DMS 273 (cell line): ENCODE data around the gene RGS3.
A peak's percentile ranks its signal among the peaks of the same experiment; 100 is the strongest.

Experiments
- DNase-seq: peaks from one replicate; lab custom pipeline; 2025; ENCODE audit not compliant: unreplicated experiment; lab: John Stamatoyannopoulos, UW

The RGS3 gene

DNA sequence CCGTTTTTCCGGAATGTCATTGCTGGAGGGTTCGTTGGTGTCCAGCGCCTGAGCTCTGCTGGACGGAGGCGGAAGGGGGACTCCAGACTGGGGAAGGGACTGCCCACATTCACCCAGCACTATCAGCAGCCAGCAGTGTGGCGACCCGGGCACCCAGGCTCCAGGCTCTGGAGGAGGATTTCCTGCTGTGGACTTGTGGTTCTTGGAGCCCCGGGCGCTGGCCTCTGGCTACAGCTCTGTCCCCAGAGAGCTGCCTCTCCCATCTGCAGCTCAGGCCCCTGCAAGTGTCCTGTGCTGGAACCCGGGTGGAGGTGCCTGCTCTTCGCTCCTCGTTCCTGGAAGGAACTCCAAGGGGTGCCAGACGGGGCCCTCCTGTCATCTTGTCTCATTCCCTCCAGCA lies 152.6 kb downstream of the RGS3 start:
- DNase-seq, result no peak

GRCh38 chr9:113616621-113617496 lies 153.3 kb downstream of the RGS3 start:
- DNase-seq, result no peak

- DNase-seq, result no peak
These were observed 154.0 kb downstream of the RGS3 start for GRCh38 chr9:113617550-113617949.

- no peak for DNase-seq
These were observed 155.4 kb downstream of the RGS3 start for GRCh38 chr9:113618836-113619490.

DNA sequence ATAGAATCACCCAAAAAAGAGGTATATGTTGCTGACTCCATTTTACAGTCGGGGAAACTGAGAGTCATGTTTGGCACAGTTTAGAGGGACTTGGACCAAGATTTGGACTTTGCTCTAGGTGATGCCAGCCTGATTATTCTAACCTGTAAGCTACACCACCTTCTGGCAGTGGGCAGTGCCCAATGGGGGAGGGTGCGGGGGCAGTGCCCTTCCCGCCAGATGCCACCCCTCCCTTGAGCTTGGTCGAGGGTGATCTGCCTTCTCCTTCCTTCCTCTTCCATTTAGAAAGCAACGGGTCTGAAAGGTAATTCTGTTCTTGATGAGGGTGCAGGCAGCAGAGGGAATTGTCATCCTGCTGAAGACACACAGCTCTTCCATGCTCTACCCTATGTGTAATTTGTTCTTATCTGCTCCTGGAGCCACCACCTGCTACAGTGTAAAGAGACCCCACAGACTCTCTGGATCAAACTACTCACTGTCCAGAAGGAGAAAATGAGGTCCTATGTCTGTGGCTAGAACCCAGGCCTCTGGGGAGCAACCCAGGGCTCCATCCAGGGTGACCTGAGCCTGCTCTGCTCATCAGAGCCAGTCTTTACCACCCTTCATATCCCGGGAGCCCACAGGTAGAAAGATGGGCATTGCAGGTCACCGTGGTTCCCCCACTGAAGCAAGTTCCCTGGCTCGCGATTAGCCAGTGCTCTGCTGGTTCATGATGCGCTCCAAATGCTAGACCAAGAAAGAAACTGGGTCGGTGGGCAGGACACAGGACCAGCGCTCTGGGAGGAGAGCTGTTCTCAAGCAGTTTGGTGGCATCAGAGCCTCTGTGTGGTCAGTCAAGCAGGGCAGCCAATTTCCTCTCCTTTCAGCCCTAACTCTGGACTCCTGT lies 156.2 kb downstream of the RGS3 start:
- no peak for DNase-seq

- peak; percentile 79 for DNase-seq
These were observed 157.0 kb downstream of the RGS3 start for GRCh38 chr9:113620377-113621161.

DNA sequence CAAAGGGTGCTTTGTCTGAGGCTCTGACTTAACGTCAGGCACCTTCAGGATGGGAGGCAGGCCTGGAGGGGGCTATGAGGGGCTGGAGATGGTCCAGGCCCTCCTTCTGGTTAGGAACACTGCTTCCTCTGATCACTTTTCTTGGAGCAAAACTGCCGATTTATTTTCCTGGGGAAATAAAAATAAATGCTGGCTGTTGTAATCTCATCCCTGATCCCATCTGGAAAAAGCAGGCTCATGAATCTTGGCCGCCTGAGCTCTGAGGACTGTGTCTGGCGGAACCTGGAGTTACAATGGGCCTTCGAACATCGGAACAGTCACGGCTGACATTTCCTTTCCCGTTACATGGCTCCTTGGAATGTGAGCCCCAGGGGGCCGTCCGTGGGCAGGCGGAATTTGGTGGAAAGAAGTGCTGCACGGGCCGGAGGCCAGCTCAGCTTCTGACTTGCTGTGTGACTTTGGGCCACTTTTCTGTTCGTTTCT lies 157.8 kb downstream of the RGS3 start:
- peak; percentile 41 for DNase-seq

DNA sequence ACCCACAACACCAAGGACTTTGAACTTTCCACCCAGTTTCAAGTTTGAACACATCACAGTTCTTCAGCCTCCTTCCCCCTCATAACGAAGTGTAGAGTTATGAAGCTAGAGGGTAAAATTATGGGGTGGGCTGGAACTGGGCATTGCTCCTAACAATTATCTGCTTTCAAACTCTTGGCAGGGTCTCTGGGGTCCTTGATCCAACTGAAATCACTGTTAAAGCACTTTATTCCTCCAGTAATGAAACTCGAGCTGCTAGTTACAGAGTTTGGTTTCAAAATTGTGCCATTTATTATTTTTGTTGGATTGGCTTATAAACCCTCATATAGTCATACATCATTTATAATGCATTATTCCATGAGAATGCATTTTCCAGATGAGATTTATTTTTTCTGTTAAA lies 158.5 kb downstream of the RGS3 start:
- no peak for DNase-seq

DNA sequence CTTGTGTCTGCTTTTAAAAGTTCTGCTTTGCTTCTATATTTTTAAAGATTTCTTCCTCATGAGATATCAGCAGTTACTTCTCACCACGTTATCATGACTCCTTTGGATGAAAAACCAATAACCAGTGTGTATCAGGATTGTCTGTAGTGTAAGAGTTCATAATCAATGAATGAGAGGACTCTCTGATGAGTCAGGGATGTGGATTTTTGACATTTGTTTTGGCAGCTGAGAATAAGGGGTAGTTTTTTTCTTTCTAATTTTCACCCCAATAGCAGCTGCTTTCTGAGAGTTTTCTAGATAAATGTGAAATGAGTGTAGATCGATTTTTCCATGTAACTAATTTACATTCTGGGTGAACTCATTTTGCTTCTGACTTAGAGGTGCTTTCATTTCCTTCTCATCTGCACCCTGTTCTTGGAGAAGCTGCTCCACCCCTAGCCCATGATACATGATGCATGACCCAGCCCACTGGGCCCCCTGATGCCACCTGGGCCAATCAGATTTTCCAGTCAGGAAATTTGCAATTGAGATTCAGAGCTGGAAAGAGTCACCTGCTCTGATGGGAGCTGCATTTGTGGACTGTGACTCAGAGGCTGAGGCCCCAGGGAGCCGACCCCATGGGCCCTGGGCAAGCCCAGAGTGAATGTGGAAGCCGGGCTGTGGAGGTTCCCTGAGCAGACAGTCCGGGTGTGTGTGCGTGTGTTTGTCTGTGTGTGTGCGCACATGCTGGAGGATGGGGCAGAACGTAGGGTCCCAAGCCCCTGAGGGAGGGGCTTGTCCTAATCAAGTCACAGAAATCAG lies 159.3 kb downstream of the RGS3 start:
- peak; percentile 54 for DNase-seq

DNA sequence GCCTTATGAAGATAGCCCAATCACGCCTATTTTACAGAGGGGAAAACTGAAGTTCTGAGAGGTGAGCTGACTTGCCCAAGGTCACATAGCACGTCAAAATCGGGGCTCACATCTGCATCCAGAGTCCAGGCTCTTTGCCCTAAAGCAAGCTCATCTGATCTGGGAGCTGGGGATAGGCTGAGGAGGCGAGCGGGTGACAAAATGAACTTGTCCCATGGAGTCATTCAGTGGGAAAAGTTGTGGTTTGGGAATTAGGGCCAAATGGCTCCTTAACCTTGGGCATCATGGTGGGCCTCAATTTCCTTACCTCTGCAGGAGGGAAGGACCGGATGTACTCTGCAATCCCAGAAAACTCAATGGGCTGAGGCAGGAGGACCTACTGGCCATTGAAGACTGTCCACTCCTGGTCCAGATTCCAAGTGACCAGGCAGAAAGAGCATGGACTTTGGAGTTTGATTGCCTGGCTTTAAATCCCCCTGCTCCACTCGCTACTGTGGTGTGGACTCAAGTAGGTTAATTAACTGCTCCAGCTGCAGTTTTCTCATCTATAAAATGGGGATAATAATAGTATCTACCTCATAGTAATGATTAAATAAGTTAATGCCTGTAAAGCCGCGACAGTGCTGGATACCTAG lies 160.4 kb downstream of the RGS3 start:
- no peak for DNase-seq

DNA sequence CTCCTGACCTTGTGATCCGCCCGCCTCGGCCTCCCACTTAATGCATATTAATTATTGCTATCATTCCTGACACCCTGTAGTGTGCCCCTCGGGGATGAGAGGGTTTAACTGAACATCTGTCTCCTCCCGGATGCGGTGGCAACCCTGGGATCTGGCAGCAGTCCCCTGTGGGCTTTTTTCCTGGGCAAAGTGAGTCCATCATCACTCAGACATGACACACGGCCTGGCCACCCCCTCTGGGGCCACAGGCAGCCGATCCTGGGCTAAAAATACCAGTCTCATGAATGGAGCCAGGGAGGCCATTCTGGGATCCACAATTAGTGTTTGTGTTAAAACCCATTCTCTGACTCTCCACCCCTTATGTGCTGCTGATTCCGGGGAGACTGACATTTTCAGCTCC lies 161.2 kb downstream of the RGS3 start:
- DNase-seq, result peak; percentile 66

- DNase-seq, result no peak
These were observed 162.0 kb downstream of the RGS3 start for GRCh38 chr9:113625486-113625885.

- no peak for DNase-seq
These were observed 163.4 kb downstream of the RGS3 start for GRCh38 chr9:113626735-113627495.

DNA sequence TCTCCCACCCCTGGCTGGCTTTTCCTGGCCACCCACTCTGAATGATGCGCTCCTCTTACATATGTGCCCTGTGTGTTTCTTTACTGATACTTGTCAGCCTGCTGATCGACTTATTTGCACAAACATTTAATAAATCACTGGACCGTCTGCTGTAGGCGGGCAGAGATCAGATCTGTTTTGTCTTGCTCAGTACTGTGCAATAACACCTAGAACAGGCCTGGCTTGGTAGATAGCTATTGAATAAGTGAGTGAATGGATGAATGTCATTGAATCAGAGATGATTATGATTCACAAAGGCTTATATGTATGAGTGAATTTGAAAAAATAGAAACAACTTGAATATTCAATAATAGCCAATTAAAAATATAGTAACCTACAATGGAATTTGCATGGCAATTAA lies 165.1 kb downstream of the RGS3 start:
- DNase-seq, result no peak

GRCh38 chr9:113630386-113631136 lies 167.0 kb downstream of the RGS3 start:
- no peak for DNase-seq

DNA sequence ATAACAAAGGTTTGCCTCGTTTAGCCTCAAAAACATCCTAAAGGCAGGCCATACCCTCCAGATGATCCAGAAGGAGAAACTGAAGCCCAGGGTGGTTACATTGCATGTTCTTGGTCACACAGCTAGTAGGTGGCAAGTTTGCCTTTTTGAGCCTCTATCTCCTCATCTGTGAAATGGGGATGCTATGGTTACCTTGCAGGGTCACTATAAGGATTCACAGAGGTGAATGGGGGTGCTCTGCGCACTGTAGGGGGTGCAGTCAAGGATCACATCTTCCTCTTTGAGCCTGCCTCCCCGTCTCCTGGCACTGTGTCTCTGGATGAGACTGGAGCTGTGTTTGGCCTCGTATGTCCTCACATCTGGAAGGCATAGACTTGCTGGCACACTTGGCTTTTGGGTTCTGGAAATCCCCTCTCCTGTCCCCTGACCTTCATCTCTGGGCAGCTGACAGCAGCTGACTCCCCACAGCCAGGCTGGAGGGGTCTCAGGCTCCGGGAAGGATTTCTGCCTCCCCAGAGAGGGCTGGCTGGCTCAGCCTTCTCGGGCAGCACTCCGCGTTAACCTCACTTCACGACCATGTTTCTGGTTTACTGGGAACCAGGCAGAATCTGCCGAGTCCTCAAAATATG lies 167.7 kb downstream of the RGS3 start:
- no peak for DNase-seq

- no peak for DNase-seq
These were observed 168.5 kb downstream of the RGS3 start for GRCh38 chr9:113631871-113632665.
